ENCODE measurements around the gene HEATR5A. TPM values are rescaled to one million over a fixed set of nuclear protein-coding genes. Genes with fewer than 3 reads are reported as not detected.
"Not testable (repeated sequence)": the region's sequence is repeated elsewhere in the genome, so short reads cannot be mapped to it uniquely, and the experiment has no call there.

The HEATR5A gene
- total RNA-seq, 1 donor from 2014 or later, result 40.7 TPM

- no peaks in the 10 kb centered on the region for H3K27me3 ChIP-seq (ENCODE audit: control insufficient read depth in 3 of 3, insufficient read depth in 3 of 3, low read length in 3 of 3)
- H3K9me3 ChIP-seq (ENCODE audit: control insufficient read depth in 3 of 3, low read length in 3 of 3), result no peaks in the 10 kb centered on the region
- H3K4me1 ChIP-seq (ENCODE audit: control insufficient read depth in 3 of 3, insufficient read depth in 3 of 3, low read length in 3 of 3), result peaks cover 11 to 22% (median 14%) of the 10 kb centered on the region in 3 donors
- peak overlapping the region; percentile 30 for H3K27ac ChIP-seq (ENCODE audit: low read depth, low read length)
- no peak overlapping the region for H3K4me3 ChIP-seq (ENCODE audit: low read length in 3 of 3)
- no peak overlapping the region for H3K9ac ChIP-seq (ENCODE audit: low read depth in 1 of 3, low read length in 3 of 3)
- no peaks in the 10 kb centered on the region for H3K36me3 ChIP-seq (ENCODE audit: control insufficient read depth in 3 of 3, insufficient read depth in 3 of 3, low read length in 3 of 3)
Observed at GRCh38 chr14:31263485-31264133, 156.7 kb downstream of the HEATR5A start.

- no peak overlapping the region for H3K4me3 ChIP-seq (ENCODE audit: low read length in 3 of 3)
- no peak overlapping the region for H3K9ac ChIP-seq (ENCODE audit: low read depth in 1 of 3, low read length in 3 of 3)
- H3K4me1 ChIP-seq (ENCODE audit: control insufficient read depth in 3 of 3, insufficient read depth in 3 of 3, low read length in 3 of 3), result peaks cover 11 to 22% (median 14%) of the 10 kb centered on the region in 3 donors
- no peaks in the 10 kb centered on the region for H3K27me3 ChIP-seq (ENCODE audit: control insufficient read depth in 3 of 3, insufficient read depth in 3 of 3, low read length in 3 of 3)
- peak overlapping the region; percentile 5 for H3K27ac ChIP-seq (ENCODE audit: low read depth, low read length)
- no peaks in the 10 kb centered on the region for H3K9me3 ChIP-seq (ENCODE audit: control insufficient read depth in 3 of 3, low read length in 3 of 3)
- no peaks in the 10 kb centered on the region for H3K36me3 ChIP-seq (ENCODE audit: control insufficient read depth in 3 of 3, insufficient read depth in 3 of 3, low read length in 3 of 3)
Observed at GRCh38 chr14:31261859-31262731, 158.3 kb downstream of the HEATR5A start.

GRCh38 chr14:31261523-31261858 is 158.9 kb downstream of the HEATR5A start:
- Histone ChIP-seq H3K36me3 (ENCODE audit: control insufficient read depth in 3 of 3, insufficient read depth in 3 of 3, low read length in 3 of 3) (no peaks in the 10 kb centered on the region), H3K4me3 (ENCODE audit: low read length in 3 of 3) (no peak overlapping the region), H3K27me3 (ENCODE audit: control insufficient read depth in 3 of 3, insufficient read depth in 3 of 3, low read length in 3 of 3) (no peaks in the 10 kb centered on the region), H3K9ac (ENCODE audit: low read depth in 1 of 3, low read length in 3 of 3) (no peak overlapping the region), H3K9me3 (ENCODE audit: control insufficient read depth in 3 of 3, low read length in 3 of 3) (no peaks in the 10 kb centered on the region), H3K4me1 (ENCODE audit: control insufficient read depth in 3 of 3, insufficient read depth in 3 of 3, low read length in 3 of 3) (peaks cover 11 to 22% (median 14%) of the 10 kb centered on the region in 3 donors), H3K27ac (ENCODE audit: low read depth, low read length) (peak overlapping the region; percentile 5)

GRCh38 chr14:31259040-31259435 is 161.3 kb downstream of the HEATR5A start:
- H3K9ac ChIP-seq (ENCODE audit: low read depth in 1 of 3, low read length in 3 of 3); H3K27ac ChIP-seq (ENCODE audit: low read depth, low read length); H3K4me3 ChIP-seq (ENCODE audit: low read length in 3 of 3); H3K36me3 ChIP-seq (ENCODE audit: control insufficient read depth in 3 of 3, insufficient read depth in 3 of 3, low read length in 3 of 3); H3K27me3 ChIP-seq (ENCODE audit: control insufficient read depth in 3 of 3, insufficient read depth in 3 of 3, low read length in 3 of 3); H3K9me3 ChIP-seq (ENCODE audit: control insufficient read depth in 3 of 3, low read length in 3 of 3): not testable (repeated sequence)
- peaks cover 9 to 19% (median 14%) of the 10 kb centered on the region in 3 donors for H3K4me1 ChIP-seq (ENCODE audit: control insufficient read depth in 3 of 3, insufficient read depth in 3 of 3, low read length in 3 of 3)

- Histone ChIP-seq H3K36me3 (ENCODE audit: control insufficient read depth in 3 of 3, insufficient read depth in 3 of 3, low read length in 3 of 3) (no peaks in the 10 kb centered on the region), H3K27ac (ENCODE audit: low read depth, low read length) (no peak overlapping the region), H3K4me3 (ENCODE audit: low read length in 3 of 3) (no peak overlapping the region), H3K4me1 (ENCODE audit: control insufficient read depth in 3 of 3, insufficient read depth in 3 of 3, low read length in 3 of 3) (peaks cover 9 to 14% (median 11%) of the 10 kb centered on the region in 3 donors), H3K9ac (ENCODE audit: low read depth in 1 of 3, low read length in 3 of 3) (no peak overlapping the region), H3K27me3 (ENCODE audit: control insufficient read depth in 3 of 3, insufficient read depth in 3 of 3, low read length in 3 of 3) (no peaks in the 10 kb centered on the region), H3K9me3 (ENCODE audit: control insufficient read depth in 3 of 3, low read length in 3 of 3) (no peaks in the 10 kb centered on the region)
Observed at GRCh38 chr14:31258427-31259039, 161.8 kb downstream of the HEATR5A start.

- not testable (repeated sequence) for H3K36me3 ChIP-seq (ENCODE audit: control insufficient read depth in 3 of 3, insufficient read depth in 3 of 3, low read length in 3 of 3); H3K4me1 ChIP-seq (ENCODE audit: control insufficient read depth in 3 of 3, insufficient read depth in 3 of 3, low read length in 3 of 3); H3K9ac ChIP-seq (ENCODE audit: low read depth in 1 of 3, low read length in 3 of 3); H3K9me3 ChIP-seq (ENCODE audit: control insufficient read depth in 3 of 3, low read length in 3 of 3); H3K27me3 ChIP-seq (ENCODE audit: control insufficient read depth in 3 of 3, insufficient read depth in 3 of 3, low read length in 3 of 3); H3K4me3 ChIP-seq (ENCODE audit: low read length in 3 of 3); H3K27ac ChIP-seq (ENCODE audit: low read depth, low read length)
Observed at GRCh38 chr14:31257554-31258426, 162.6 kb downstream of the HEATR5A start.

GRCh38 chr14:31257244-31257553 is 163.2 kb downstream of the HEATR5A start:
- Histone ChIP-seq H3K9me3 (ENCODE audit: control insufficient read depth in 3 of 3, low read length in 3 of 3) (no peaks in the 10 kb centered on the region), H3K4me1 (ENCODE audit: control insufficient read depth in 3 of 3, insufficient read depth in 3 of 3, low read length in 3 of 3) (peaks cover 5 to 6% (median 5%) of the 10 kb centered on the region in 3 donors), H3K36me3 (ENCODE audit: control insufficient read depth in 3 of 3, insufficient read depth in 3 of 3, low read length in 3 of 3) (no peaks in the 10 kb centered on the region), H3K27me3 (ENCODE audit: control insufficient read depth in 3 of 3, insufficient read depth in 3 of 3, low read length in 3 of 3) (no peaks in the 10 kb centered on the region), H3K9ac (ENCODE audit: low read depth in 1 of 3, low read length in 3 of 3) (no peak overlapping the region), H3K27ac (ENCODE audit: low read depth, low read length) (no peak overlapping the region), H3K4me3 (ENCODE audit: low read length in 3 of 3) (no peak overlapping the region)

GRCh38 chr14:31256534-31257243 is 163.7 kb downstream of the HEATR5A start:
- Histone ChIP-seq H3K9ac (ENCODE audit: low read depth in 1 of 3, low read length in 3 of 3) (no peak overlapping the region), H3K27ac (ENCODE audit: low read depth, low read length) (no peak overlapping the region), H3K4me1 (ENCODE audit: control insufficient read depth in 3 of 3, insufficient read depth in 3 of 3, low read length in 3 of 3) (peaks cover under 1 to 1% (median 1%) of the 10 kb centered on the region in 3 donors), H3K36me3 (ENCODE audit: control insufficient read depth in 3 of 3, insufficient read depth in 3 of 3, low read length in 3 of 3) (no peaks in the 10 kb centered on the region), H3K9me3 (ENCODE audit: control insufficient read depth in 3 of 3, low read length in 3 of 3) (no peaks in the 10 kb centered on the region), H3K4me3 (ENCODE audit: low read length in 3 of 3) (no peak overlapping the region), H3K27me3 (ENCODE audit: control insufficient read depth in 3 of 3, insufficient read depth in 3 of 3, low read length in 3 of 3) (no peaks in the 10 kb centered on the region)

- not testable (repeated sequence) for H3K9me3 ChIP-seq (ENCODE audit: control insufficient read depth in 3 of 3, low read length in 3 of 3); H3K27ac ChIP-seq (ENCODE audit: low read depth, low read length); H3K27me3 ChIP-seq (ENCODE audit: control insufficient read depth in 3 of 3, insufficient read depth in 3 of 3, low read length in 3 of 3); H3K36me3 ChIP-seq (ENCODE audit: control insufficient read depth in 3 of 3, insufficient read depth in 3 of 3, low read length in 3 of 3); H3K9ac ChIP-seq (ENCODE audit: low read depth in 1 of 3, low read length in 3 of 3); H3K4me1 ChIP-seq (ENCODE audit: control insufficient read depth in 3 of 3, insufficient read depth in 3 of 3, low read length in 3 of 3); H3K4me3 ChIP-seq (ENCODE audit: low read length in 3 of 3)
Observed at GRCh38 chr14:31255918-31256317, 164.4 kb downstream of the HEATR5A start.

Measured in skeletal muscle tissue (tissue), 4 donors.